Neural cell (in vitro differentiated cells): Measurements from ENCODE around the gene TFDP1. TPM values are rescaled to one million over a fixed set of nuclear protein-coding genes. Genes with fewer than 3 reads are reported as not detected.

Experiments
- H2AFZ ChIP-seq: fragments of 200-600, 300-800 bp; sonication (generic), shearing (Covaris generic); 2 replicates; pipeline ENCODE4 v1.6.0; 2014; ENCODE audit warnings: low read depth, mild to moderate bottlenecking, antibody characterized with exemption, low read length, moderate library complexity
- H3F3A ChIP-seq: fragments of 200-600 bp; shearing (Covaris generic); 2 replicates; pipeline ENCODE4 v1.6.1; 2016; ENCODE audit warnings: mild to moderate bottlenecking, moderate library complexity, mixed read lengths, antibody characterized with exemption, low read length; ENCODE audit not compliant: insufficient read depth, poor library complexity, severe bottlenecking
- H3K27ac ChIP-seq: fragments of 200-600, 300-800 bp; sonication (generic), shearing (Covaris generic); 2 replicates; pipeline ENCODE4 v1.5.1; 2014; ENCODE audit warnings: mild to moderate bottlenecking, low read length, moderate library complexity
- H3K27me3 ChIP-seq: fragments of 300-800, 200-600 bp; sonication (generic), shearing (Covaris generic); 2 replicates; pipeline ENCODE4 v1.6.0; 2014; ENCODE audit warnings: mild to moderate bottlenecking, low read depth, low read length, moderate library complexity; ENCODE audit not compliant: insufficient read depth
- H3K36me3 ChIP-seq: fragments of 300-800, 200-600 bp; sonication (generic), shearing (Covaris generic); 2 replicates; pipeline ENCODE4 v1.5.1; 2014; ENCODE audit warnings: mild to moderate bottlenecking, antibody characterized with exemption, low read length, moderate library complexity; ENCODE audit not compliant: insufficient read depth
- H3K4me2 ChIP-seq: fragments of 300-800, 200-600 bp; sonication (generic), shearing (Covaris generic); 2 replicates; pipeline ENCODE4 v1.6.0; 2014; ENCODE audit warnings: mild to moderate bottlenecking, low read length
- H3K4me3 ChIP-seq: fragments of 300-800, 200-600 bp; sonication (generic), shearing (Covaris generic); 2 replicates; pipeline ENCODE4 v1.5.1; 2014; ENCODE audit warnings: mild to moderate bottlenecking, low read length, moderate library complexity
- H3K79me2 ChIP-seq: fragments of 200-600 bp; shearing (Covaris generic); replicated peaks from 2 replicates; pipeline ENCODE4 v1.6.0; 2014; ENCODE audit warnings: mild to moderate bottlenecking, low read length, moderate library complexity; ENCODE audit not compliant: insufficient read depth
- H3K9ac ChIP-seq: fragments of 300-800, 200-600 bp; sonication (generic), shearing (Covaris generic); 2 replicates; pipeline ENCODE4 v1.6.1; 2016; ENCODE audit warnings: mild to moderate bottlenecking, low read length, mixed read lengths
- H3K9me2 ChIP-seq: fragments of 200-600 bp; shearing (Covaris generic); 2 replicates; pipeline ENCODE4 v1.6.1; 2016; ENCODE audit warnings: mild to moderate bottlenecking, low read length, mixed read lengths; ENCODE audit not compliant: insufficient read depth
- H3K9me3 ChIP-seq: fragments of 200-600, 300-800 bp; sonication (generic), shearing (Covaris generic); 2 replicates; pipeline ENCODE4 v1.6.1; 2016; ENCODE audit warnings: mild to moderate bottlenecking, mixed run types, low read length, moderate library complexity, mixed read lengths
- H4K20me1 ChIP-seq: fragments of 200-600 bp; shearing (Covaris generic); 2 replicates; pipeline ENCODE4 v1.6.1; 2016; ENCODE audit warnings: mild to moderate bottlenecking, mixed run types; ENCODE audit not compliant: insufficient read depth
- CTCF ChIP-seq: fragments of 450-650 bp; IDR thresholded peaks from 2 replicates; pipeline ENCODE4 v1.5.1; 2014; ENCODE audit warnings: antibody characterized with exemption, mild to moderate bottlenecking, moderate library complexity; ENCODE audit not compliant: poor library complexity, severe bottlenecking
- EP300 ChIP-seq: fragments of 450-650 bp; conservative IDR thresholded peaks from 2 replicates; pipeline ENCODE4 v1.6.1; 2014; ENCODE audit warnings: antibody characterized with exemption, mild to moderate bottlenecking, moderate library complexity; ENCODE audit not compliant: poor library complexity, severe bottlenecking
- EZH2 ChIP-seq: fragments of 200-600, 300-800 bp; shearing (Covaris generic), sonication (generic); IDR thresholded peaks from 2 replicates; pipeline ENCODE4 v1.6.1; 2014; ENCODE audit warnings: antibody characterized with exemption, low read length, borderline replicate concordance, mild to moderate bottlenecking; ENCODE audit not compliant: insufficient read depth, poor library complexity, severe bottlenecking
- MXI1 ChIP-seq: fragments of 450-650 bp; conservative IDR thresholded peaks from 2 replicates; pipeline ENCODE4 v1.6.1; 2014; ENCODE audit warnings: antibody characterized with exemption, mild to moderate bottlenecking; ENCODE audit not compliant: poor library complexity, severe bottlenecking
- POLR2AphosphoS5 ChIP-seq: IDR thresholded peaks from 2 replicates; pipeline ENCODE4 v1.6.1; 2012
- RAD21 ChIP-seq: fragments of 450-650 bp; conservative IDR thresholded peaks from 2 replicates; pipeline ENCODE4 v1.6.1; 2014; ENCODE audit warnings: antibody characterized with exemption, mild to moderate bottlenecking, moderate library complexity
- SMC3 ChIP-seq: fragments of 450-650 bp; conservative IDR thresholded peaks from 2 replicates; pipeline ENCODE4 v1.6.1; 2014; ENCODE audit warnings: antibody characterized with exemption, mild to moderate bottlenecking, moderate library complexity; ENCODE audit not compliant: poor library complexity
- TAF1 ChIP-seq: IDR thresholded peaks from 2 replicates; pipeline ENCODE4 v1.6.1; 2012; ENCODE audit warnings: low read depth
- polyA plus RNA-seq: library from polyadenylated mRNA; depleted of rRNA; stranded (reverse); fragments of >200 nt; gene quantifications from 2 replicates; pipeline ENCODE4 v1.2.3, GENCODE V29; 2014
- TF ChIP-seq, protein P1 (sequence below): IDR thresholded peaks from 2 replicates; pipeline ENCODE4 v1.6.1; 2012; ENCODE audit warnings: borderline replicate concordance

The TFDP1 gene
- polyA plus RNA-seq, 1 donor from 2014 or later, result 81.2 TPM

DNA sequence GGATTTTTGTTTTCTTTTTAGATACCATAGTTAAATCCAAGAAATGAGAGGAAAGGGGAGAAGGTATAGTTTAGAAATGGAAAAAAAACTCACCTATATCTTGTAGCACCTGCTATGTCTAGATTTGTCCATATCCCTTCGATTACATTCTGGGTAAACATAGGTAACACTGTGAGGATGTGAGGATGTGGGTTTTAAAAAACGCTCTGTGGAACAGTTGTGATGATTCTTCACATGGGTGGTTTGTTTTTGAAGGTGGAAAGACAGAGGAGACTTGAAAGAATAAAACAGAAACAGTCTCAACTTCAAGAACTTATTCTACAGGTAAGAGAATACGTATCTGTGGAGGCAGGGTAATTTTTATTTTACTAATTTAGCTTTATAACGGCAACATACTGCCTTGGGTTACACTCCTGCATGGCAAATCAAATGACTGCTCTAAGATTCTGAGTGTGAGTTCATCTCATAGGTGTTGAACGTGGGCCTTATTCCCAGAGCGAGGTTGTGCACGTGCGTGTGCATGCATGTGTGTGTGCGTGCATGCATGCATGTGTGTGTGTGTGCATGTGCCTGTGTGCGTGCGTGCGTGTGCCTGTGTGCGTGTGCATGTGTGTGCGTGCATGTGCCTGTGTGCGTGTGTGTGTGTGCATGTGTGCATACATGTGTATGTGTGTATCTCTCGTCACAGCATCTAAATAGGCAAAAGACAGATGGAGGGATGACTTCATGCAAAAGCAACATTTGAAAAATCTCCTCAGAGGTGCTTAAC is 49.9 kb downstream of the TFDP1 start:
- no peak overlapping the region for H2AFZ ChIP-seq
- no peaks in the 10 kb centered on the region for H3K9me3 ChIP-seq
- no peaks in the 10 kb centered on the region for H3K27me3 ChIP-seq
- no peak overlapping the region for H3K4me3 ChIP-seq
- H3K79me2 ChIP-seq, result no peaks in the 10 kb centered on the region
- H3K27ac ChIP-seq, result no peak overlapping the region
- no peaks in the 10 kb centered on the region for H3K9me2 ChIP-seq
- TF ChIP-seq SMC3 (no peak), RAD21 (no peak), POLR2AphosphoS5 (no peak), MXI1 (no peak), EP300 (no peak), TAF1 (no peak), EZH2 (no peak), CTCF (no peak)
- TF ChIP-seq, protein P1, sequence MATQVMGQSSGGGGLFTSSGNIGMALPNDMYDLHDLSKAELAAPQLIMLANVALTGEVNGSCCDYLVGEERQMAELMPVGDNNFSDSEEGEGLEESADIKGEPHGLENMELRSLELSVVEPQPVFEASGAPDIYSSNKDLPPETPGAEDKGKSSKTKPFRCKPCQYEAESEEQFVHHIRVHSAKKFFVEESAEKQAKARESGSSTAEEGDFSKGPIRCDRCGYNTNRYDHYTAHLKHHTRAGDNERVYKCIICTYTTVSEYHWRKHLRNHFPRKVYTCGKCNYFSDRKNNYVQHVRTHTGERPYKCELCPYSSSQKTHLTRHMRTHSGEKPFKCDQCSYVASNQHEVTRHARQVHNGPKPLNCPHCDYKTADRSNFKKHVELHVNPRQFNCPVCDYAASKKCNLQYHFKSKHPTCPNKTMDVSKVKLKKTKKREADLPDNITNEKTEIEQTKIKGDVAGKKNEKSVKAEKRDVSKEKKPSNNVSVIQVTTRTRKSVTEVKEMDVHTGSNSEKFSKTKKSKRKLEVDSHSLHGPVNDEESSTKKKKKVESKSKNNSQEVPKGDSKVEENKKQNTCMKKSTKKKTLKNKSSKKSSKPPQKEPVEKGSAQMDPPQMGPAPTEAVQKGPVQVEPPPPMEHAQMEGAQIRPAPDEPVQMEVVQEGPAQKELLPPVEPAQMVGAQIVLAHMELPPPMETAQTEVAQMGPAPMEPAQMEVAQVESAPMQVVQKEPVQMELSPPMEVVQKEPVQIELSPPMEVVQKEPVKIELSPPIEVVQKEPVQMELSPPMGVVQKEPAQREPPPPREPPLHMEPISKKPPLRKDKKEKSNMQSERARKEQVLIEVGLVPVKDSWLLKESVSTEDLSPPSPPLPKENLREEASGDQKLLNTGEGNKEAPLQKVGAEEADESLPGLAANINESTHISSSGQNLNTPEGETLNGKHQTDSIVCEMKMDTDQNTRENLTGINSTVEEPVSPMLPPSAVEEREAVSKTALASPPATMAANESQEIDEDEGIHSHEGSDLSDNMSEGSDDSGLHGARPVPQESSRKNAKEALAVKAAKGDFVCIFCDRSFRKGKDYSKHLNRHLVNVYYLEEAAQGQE, result no peak
- no peak overlapping the region for H3K9ac ChIP-seq
- H3F3A ChIP-seq, result no peaks in the 10 kb centered on the region
- no peak overlapping the region for H3K4me2 ChIP-seq
- no peaks in the 10 kb centered on the region for H4K20me1 ChIP-seq
- peaks cover 11% of the 10 kb centered on the region for H3K36me3 ChIP-seq

GRCh38 chr13:113635048-113635420 is 50.5 kb downstream of the TFDP1 start:
- Histone ChIP-seq H3K27ac (no peak overlapping the region), H2AFZ (no peak overlapping the region), H3K4me3 (no peak overlapping the region), H4K20me1 (no peaks in the 10 kb centered on the region), H3K9me3 (no peaks in the 10 kb centered on the region), H3K9ac (no peak overlapping the region), H3K27me3 (no peaks in the 10 kb centered on the region), H3F3A (no peaks in the 10 kb centered on the region), H3K79me2 (no peaks in the 10 kb centered on the region), H3K36me3 (peaks cover 11% of the 10 kb centered on the region), H3K9me2 (no peaks in the 10 kb centered on the region), H3K4me2 (no peak overlapping the region)
- TF ChIP-seq RAD21 (no peak), CTCF (no peak), EP300 (no peak)
